Prostate gland (tissue), 2 donors: ENCODE results near the gene FCHSD2.

Experiments used
- CTCF ChIP-seq, 4 experiments: fragments of 200-600 bp in 2 of 4; fragments of 450-650 bp in 2 of 4; sonication (generic) in 2 of 4; IDR thresholded peaks; 1 replicate in 3 of 4; 2 replicates in 1 of 4; pipeline ENCODE4 v1.5.1; 2016 to 2019; ENCODE audit warnings: antibody characterized with exemption in 4 of 4, mild to moderate bottlenecking in 2 of 4, moderate library complexity in 2 of 4
- POLR2A ChIP-seq: fragments of 450-650 bp; IDR thresholded peaks from one replicate; pipeline ENCODE4 v1.6.1; 2016; ENCODE audit warnings: antibody characterized with exemption, mild to moderate bottlenecking

GRCh38 chr11:73091521-73092305 is 50.4 kb downstream of the FCHSD2 start:
- no peak for TF ChIP-seq POLR2A
- TF ChIP-seq CTCF (IDR thresholded peaks at IDR 0.05): no peak
